Erythroblast (primary cell): Measurements from ENCODE around the gene AP3B1.

ENCODE experiments used
- GATA1 ChIP-seq: IDR thresholded peaks from 2 replicates; pipeline ENCODE4 v1.6.1; 2011; ENCODE audit warnings: low read depth, mild to moderate bottlenecking, control low read depth, low read length, moderate library complexity
- POLR2A ChIP-seq: IDR thresholded peaks from 2 replicates; pipeline ENCODE4 v1.6.1; 2011; ENCODE audit warnings: mild to moderate bottlenecking, low read length

DNA sequence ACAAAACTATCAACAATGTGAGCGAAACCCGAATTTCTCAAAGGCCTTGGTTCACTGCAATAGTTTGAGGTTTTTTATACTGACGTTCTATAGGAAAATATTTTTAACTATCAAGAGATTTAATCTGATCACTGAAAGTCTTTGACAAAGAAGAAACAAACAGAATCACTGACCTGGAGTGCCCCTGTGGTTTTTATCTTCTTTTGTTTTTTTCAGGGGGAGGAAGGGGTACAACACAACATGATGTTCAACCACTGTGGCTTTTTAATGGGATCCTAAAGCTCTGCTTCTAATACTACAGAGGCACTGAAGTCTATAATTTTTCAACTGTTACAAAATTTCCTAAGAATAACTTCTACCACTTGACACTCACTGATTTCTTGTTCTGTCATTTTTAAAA, 185.9 kb downstream of the AP3B1 start:
- TF ChIP-seq POLR2A: no peak
- no peak for TF ChIP-seq GATA1
